Heart left ventricle (tissue), 16 donors: ENCODE measurements around the gene CIB4. TPM values are rescaled to one million over a fixed set of nuclear protein-coding genes. Genes with fewer than 3 reads are reported as not detected.

ENCODE experiments used
- ATAC-seq, 4 donors: fragments of 200-7000 bp; cut with Tn5 transposase; one replicate each; pipeline ENCODE4 v1.9.1; 2020 to 2022; ENCODE audit warnings: moderate library complexity in 4 of 4, mild to moderate bottlenecking in 3 of 4, moderate number of reproducible peaks in 1 of 4
- DNase-seq, 5 donors: peaks; one replicate each; pipeline ENCODE4 v3.0.0-alpha.2; 2020
- H3K27ac ChIP-seq, 12 donors: fragments of 200-600 bp; sonication (generic) in 4 of 12; one replicate each; pipeline versions ENCODE4 v1.5.0 to v1.8.0; 2016 to 2022; ENCODE audit warnings: mild to moderate bottlenecking in 2 of 12
- H3K27me3 ChIP-seq, 9 donors: fragments of 200-600 bp; sonication (generic) in 2 of 9; one replicate each; pipeline versions ENCODE4 v1.5.1 to v1.8.0; 2016 to 2022; ENCODE audit warnings: mild to moderate bottlenecking in 3 of 9
- H3K36me3 ChIP-seq, 9 donors: fragments of 200-600 bp; sonication (generic) in 2 of 9; one replicate each; pipeline versions ENCODE4 v1.5.0 to v1.8.0; 2018 to 2022; ENCODE audit warnings: mild to moderate bottlenecking in 2 of 9
- H3K4me1 ChIP-seq, 12 donors: fragments of 200-600 bp; sonication (generic) in 4 of 12; one replicate each; pipeline versions ENCODE4 v1.5.0 to v1.8.0; 2016 to 2022; ENCODE audit warnings: mild to moderate bottlenecking in 3 of 12
- H3K4me3 ChIP-seq, 12 donors: fragments of 200-600 bp; sonication (generic) in 4 of 12; one replicate each; pipeline versions ENCODE4 v1.5.0 to v1.8.0; 2017 to 2022; ENCODE audit warnings: mild to moderate bottlenecking in 9 of 12, moderate library complexity in 4 of 12
- H3K9me3 ChIP-seq, 12 donors: fragments of 200-600 bp; sonication (generic) in 4 of 12; one replicate each; pipeline versions ENCODE4 v1.5.0 to v1.8.0; 2016 to 2022; ENCODE audit warnings: mild to moderate bottlenecking in 1 of 12
- POLR2A ChIP-seq, 2 donors: fragments of 450-650 bp; IDR thresholded peaks; one replicate each; pipeline ENCODE4 v1.6.1; 2017; ENCODE audit warnings: antibody characterized with exemption in 2 of 2, mild to moderate bottlenecking in 2 of 2, moderate library complexity in 2 of 2
- WGBS, 4 donors: extraction: QIAGEN DNeasy Blood & Tissue Kit in 2 of 4; methylation state at CpG; one replicate each; pipeline versions ENCODE4 v1.1.5 to v1.1.7; 2013 to 2018; 5-methylcytosine and 5-hydroxymethylcytosine counted together
- intact Hi-C, 10 donors: fragments of 100-400 bp; cut with DNase I; formaldehyde crosslinking; loops; one replicate each; pipeline versions ENCODE4 v1.11.1 to v1.14.2; 2022
- polyA plus RNA-seq, 2 donors: library from polyadenylated mRNA; stranded (reverse); fragments of 200-250 nt; gene quantifications; one replicate each; pipeline ENCODE4 v1.2.3, GENCODE V29; 2013
- total RNA-seq, 9 donors: library from RNA; depleted of rRNA in 2 of 9; stranded (reverse); fragments of >200 nt in 2 of 9; fragmentation: NEBNext Ultra II Directional in 3 of 9; extraction: Animal tissue kit (Norgen Biotek cat#: 25700) in 3 of 9; gene quantifications; one replicate each; pipeline versions ENCODE4 v1.1.0 to v1.2.4, GENCODE V29; 2016 to 2023
- TF ChIP-seq, protein P1 (sequence below), 12 donors: fragments of 200-600 bp; sonication (generic) in 4 of 12; IDR thresholded peaks; one replicate each; pipeline versions ENCODE4 v1.5.0 to v1.8.0; 2018 to 2022; ENCODE audit warnings: antibody characterized with exemption in 12 of 12, mild to moderate bottlenecking in 5 of 12
- donor health status: ischemic (EF 13 %, LVEDD 7.1; RV severe dilation, severe dysfunction).
- donor health status: healthy with polysubstance abuse.
- donor health status: DM: no; HTN: yes; CAD: no.
- donor health status: DM: no; HTN: no; CAD: no.
- donor health status: ischemic (EF 25% LVEDD 6.9; RV normal size, moderate dysfunction).
- donor health status: ischemic (EF 25% LVEDD 5.7; RV mildly dilated, moderate dysfunction).
- donor health status: healthy.
- donor health status: DM: yes; HTN: yes; CAD: no.
- donor health status: ischemic (EF 35%, LVEDD 5.7; RV mildly dilated, moderate dysfunction).
- donor health status: nonischemic (EF 11% LVEDD 7.7; RV severe dilation, severe dysfunction).
- donor health status: DM: yes; HTN: yes; CAD: no.
- donor health status: PGD.
- donor health status: ischemic (EF 29% LVEDD 5.4; RV normal size, mild dysfunction).
- donor health status: nonischemic (EF 23%, LVEDD 6.1; RV moderate dilation, normal function).

Gene CIB4
- total and polyA plus RNA-seq, 11 donors, result not detected

DNA sequence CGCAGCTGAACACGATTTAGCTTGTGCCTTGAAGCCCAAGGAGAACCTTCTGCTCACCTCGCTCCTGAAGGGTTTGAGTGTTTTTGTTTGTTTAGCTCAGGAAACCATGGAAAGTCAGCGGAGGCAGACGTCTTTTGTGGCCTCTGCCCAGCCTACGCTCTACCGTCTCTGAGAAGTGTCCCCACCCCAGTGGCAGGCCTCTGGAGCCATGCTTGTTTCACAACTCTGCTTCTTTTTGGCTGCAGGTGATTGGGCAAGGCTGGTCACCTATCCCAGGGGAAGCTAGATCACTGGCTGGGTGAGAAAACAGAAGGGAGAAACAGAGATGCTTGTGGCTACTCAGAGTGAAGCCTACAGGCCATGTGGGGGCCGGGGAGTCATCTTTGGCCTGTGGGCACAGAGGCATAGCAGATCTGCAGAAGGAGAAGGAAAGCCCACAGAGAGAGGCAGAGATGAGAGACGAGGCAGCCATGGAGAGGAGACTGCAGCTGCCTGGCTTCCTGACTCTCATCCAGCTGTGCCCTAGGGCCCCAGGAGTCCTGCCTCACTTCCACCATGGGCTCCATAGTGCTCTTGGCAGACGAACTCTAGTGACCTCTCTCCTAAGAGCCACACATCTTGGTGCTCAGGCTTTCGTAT lies 50.1 kb downstream of the CIB4 start:
- TF ChIP-seq, protein P1, sequence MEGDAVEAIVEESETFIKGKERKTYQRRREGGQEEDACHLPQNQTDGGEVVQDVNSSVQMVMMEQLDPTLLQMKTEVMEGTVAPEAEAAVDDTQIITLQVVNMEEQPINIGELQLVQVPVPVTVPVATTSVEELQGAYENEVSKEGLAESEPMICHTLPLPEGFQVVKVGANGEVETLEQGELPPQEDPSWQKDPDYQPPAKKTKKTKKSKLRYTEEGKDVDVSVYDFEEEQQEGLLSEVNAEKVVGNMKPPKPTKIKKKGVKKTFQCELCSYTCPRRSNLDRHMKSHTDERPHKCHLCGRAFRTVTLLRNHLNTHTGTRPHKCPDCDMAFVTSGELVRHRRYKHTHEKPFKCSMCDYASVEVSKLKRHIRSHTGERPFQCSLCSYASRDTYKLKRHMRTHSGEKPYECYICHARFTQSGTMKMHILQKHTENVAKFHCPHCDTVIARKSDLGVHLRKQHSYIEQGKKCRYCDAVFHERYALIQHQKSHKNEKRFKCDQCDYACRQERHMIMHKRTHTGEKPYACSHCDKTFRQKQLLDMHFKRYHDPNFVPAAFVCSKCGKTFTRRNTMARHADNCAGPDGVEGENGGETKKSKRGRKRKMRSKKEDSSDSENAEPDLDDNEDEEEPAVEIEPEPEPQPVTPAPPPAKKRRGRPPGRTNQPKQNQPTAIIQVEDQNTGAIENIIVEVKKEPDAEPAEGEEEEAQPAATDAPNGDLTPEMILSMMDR (IDR thresholded peaks at IDR 0.05), result no peak
- no peak for TF ChIP-seq POLR2A (IDR thresholded peaks at IDR 0.05)
- DNase-seq, result no peak

DNA sequence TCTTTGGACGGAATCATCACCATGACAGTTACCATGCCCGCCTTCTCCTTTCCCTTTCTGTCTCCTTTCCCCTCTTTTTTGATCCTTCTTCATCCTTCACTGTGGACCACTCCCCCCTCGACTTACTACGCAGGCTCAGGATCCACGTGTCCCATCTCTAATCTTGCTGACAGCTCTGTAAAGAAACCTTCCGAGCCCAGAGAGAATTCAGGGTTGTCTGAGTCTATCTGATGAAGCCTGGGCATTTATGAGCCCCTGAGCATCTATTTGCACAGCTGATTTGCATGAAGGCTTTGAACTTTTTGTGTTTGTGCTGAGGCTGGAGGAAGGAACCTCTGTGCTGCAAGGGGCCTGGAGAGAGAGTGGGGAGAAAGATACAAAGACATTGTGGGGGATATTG lies 50.7 kb downstream of the CIB4 start:
- Histone ChIP-seq H3K27ac (no peak overlapping the region), H3K27me3 (peaks cover 0 to 57% (median 17%) of the 10 kb centered on the region in 9 donors), H3K36me3 (no peaks in the 10 kb centered on the region), H3K4me3 (no peak overlapping the region), H3K9me3 (peaks cover 0 to 14% (median 0%) of the 10 kb centered on the region in 12 donors), H3K4me1 (no peaks in the 10 kb centered on the region)
- DNase-seq, result no peak
- no peak for ATAC-seq
- intact Hi-C loops, result no loop called here
- TF ChIP-seq, protein P1 (IDR thresholded peaks at IDR 0.05), result no peak
- TF ChIP-seq POLR2A (IDR thresholded peaks at IDR 0.05), result no peak
- 55 to 68% (median 62%) methylated on average over 6 of the region's 6 CpGs for WGBS, 4 donors

More for the DNA sequence above, 50.1 kb downstream of the CIB4 start:
- no peaks in the 10 kb centered on the region for H3K4me1 ChIP-seq
- 72 to 82% (median 79%) methylated on average over 11 of the region's 11 CpGs for WGBS, 4 donors
- H3K9me3 ChIP-seq, result peaks cover 0 to 14% (median 0%) of the 10 kb centered on the region in 12 donors
- intact Hi-C loops, result no loop called here
- H3K4me3 ChIP-seq, result no peak overlapping the region
- H3K27ac ChIP-seq, result no peak overlapping the region
- ATAC-seq, result no peak
- H3K36me3 ChIP-seq, result no peaks in the 10 kb centered on the region
- peaks cover 0 to 56% (median 11%) of the 10 kb centered on the region in 9 donors for H3K27me3 ChIP-seq

DNA sequence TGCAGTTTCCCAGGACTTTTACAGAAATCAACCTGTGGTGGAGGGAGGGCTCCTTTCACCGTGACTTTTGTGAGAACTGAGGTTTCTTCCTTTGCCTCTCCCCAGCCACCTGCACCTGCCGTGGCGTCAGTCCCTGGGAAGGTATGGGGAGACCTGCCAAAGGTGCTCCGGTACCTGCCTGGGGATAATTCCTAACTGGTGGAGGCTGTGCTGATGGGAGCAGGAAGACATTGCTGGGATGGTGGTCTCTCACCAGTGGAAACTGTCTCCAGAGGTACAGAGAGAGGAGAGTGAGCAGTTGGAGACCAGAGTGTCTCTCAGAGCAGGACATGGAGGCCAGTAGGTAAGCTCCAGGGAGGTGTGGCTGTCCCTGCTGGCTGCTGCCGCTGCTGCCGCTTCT lies 52.6 kb downstream of the CIB4 start:
- H3K27me3 ChIP-seq, result peaks cover 0 to 59% (median 12%) of the 10 kb centered on the region in 9 donors

DNA sequence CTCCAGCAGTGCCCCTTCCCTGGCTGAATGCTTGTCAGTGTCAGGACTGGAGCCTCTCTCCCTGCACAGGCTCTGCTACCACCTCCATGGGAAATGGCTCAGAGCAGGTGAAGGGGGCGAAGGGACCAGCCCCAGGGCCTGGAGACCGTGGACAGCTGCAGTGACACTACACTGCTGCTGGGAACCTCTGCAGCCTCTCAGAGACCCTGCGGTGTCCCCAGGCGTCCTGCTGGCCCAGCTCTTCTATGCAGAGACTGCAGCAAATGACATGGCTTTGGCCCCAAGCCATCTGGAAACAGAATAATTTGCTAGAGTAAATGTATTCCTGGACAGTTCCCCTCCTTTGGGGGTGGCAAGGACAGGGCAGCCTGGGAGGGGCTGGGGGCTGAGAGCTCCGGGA lies 53.2 kb downstream of the CIB4 start:
- Histone ChIP-seq H3K36me3 (no peaks in the 10 kb centered on the region), H3K9me3 (peaks cover 0 to 14% (median 0%) of the 10 kb centered on the region in 12 donors), H3K4me1 (no peaks in the 10 kb centered on the region), H3K27ac (no peak overlapping the region), H3K27me3 (peaks cover 0 to 63% (median 15%) of the 10 kb centered on the region in 9 donors), H3K4me3 (no peak overlapping the region)
- DNase-seq (no peak), ATAC-seq (no peak)
- intact Hi-C loops, result no loop called here
- no peak for TF ChIP-seq POLR2A (IDR thresholded peaks at IDR 0.05)
- TF ChIP-seq, protein P1 (IDR thresholded peaks at IDR 0.05), result no peak
- WGBS, 4 donors, result 57 to 65% (median 60%) methylated on average over 4 to 5 of the region's 5 CpGs

More for the DNA sequence above, 52.6 kb downstream of the CIB4 start:
- peak in 1 of 5 donors; percentile 23 for DNase-seq
- intact Hi-C loops, result no loop called here
- 70 to 88% (median 79%) methylated on average over 5 to 6 of the region's 6 CpGs for WGBS, 4 donors
- no peak overlapping the region for H3K27ac ChIP-seq
- TF ChIP-seq POLR2A (IDR thresholded peaks at IDR 0.05), result no peak
- TF ChIP-seq, protein P1 (IDR thresholded peaks at IDR 0.05), result no peak
- H3K36me3 ChIP-seq, result no peaks in the 10 kb centered on the region
- ATAC-seq, result no peak
- H3K4me1 ChIP-seq, result no peaks in the 10 kb centered on the region
- no peak overlapping the region for H3K4me3 ChIP-seq
- H3K9me3 ChIP-seq, result peaks cover 0 to 14% (median 0%) of the 10 kb centered on the region in 12 donors
